SK-N-SH (cell line): ENCODE measurements around the gene HHAT. TPM values are rescaled to one million over a fixed set of nuclear protein-coding genes. Genes with fewer than 3 reads are reported as not detected.

ENCODE experiments used
- CTCF ChIA-PET: fragments of 300-600, 350-600 bp; formaldehyde crosslinking; extraction: SDS; loops from one replicate; lab custom pipeline; 2021; lab: Yijun Ruan, JAX
- POLR2A ChIA-PET: fragments of 350-600 bp; sonication (Branson Sonifier 250); formaldehyde crosslinking; extraction: SDS; loops from one replicate; lab custom pipeline; 2020; ENCODE audit warnings: antibody characterized with exemption, inconsistent platforms; lab: Yijun Ruan, JAX
- DNase-seq: peaks from one replicate; pipeline ENCODE4 v3.0.0; 2012
- H2AFZ ChIP-seq: fragments of 200-600 bp; sonication (generic); 2 replicates; pipeline ENCODE4 v1.8.1; 2016; ENCODE audit warnings: antibody characterized with exemption, mild to moderate bottlenecking, low read depth
- H3F3A ChIP-seq: fragments of 200-600 bp; sonication (generic); replicated peaks from 2 replicates; pipeline ENCODE3; 2016; ENCODE audit warnings: antibody characterized with exemption, mild to moderate bottlenecking; ENCODE audit not compliant: insufficient read depth
- H3K27ac ChIP-seq, 2 experiments: fragments of 200-500 bp in 1 of 2; fragments of 200-600 bp in 1 of 2; sonication (Bioruptor generic) in 1 of 2; sonication (generic), shearing (Covaris generic) in 1 of 2; 2 replicates each; pipeline versions ENCODE4 v1.5.1 to v1.6.1; 2014 to 2016; ENCODE audit warnings: low read depth in 2 of 2, inconsistent platforms in 1 of 2, low read length in 1 of 2, mild to moderate bottlenecking in 1 of 2, mixed read lengths in 1 of 2
- H3K27me3 ChIP-seq: fragments of 200-600 bp; sonication (generic), shearing (Covaris generic); 2 replicates; pipeline ENCODE4 v1.6.1; 2016; ENCODE audit warnings: mixed run types; ENCODE audit not compliant: insufficient read depth
- H3K36me3 ChIP-seq, 2 experiments: fragments of 200-500 bp in 1 of 2; fragments of 200-600 bp in 1 of 2; sonication (Bioruptor generic) in 1 of 2; sonication (generic) in 1 of 2; replicated peaks in 1 of 2; 2 replicates each; pipeline versions ENCODE3 to v1.5.1; 2014 to 2016; ENCODE audit warnings: low read length in 1 of 2, mild to moderate bottlenecking in 1 of 2; ENCODE audit not compliant: insufficient read depth in 2 of 2, control insufficient read depth in 1 of 2
- H3K4me1 ChIP-seq, 2 experiments: fragments of 200-500 bp in 1 of 2; fragments of 200-600 bp in 1 of 2; sonication (Bioruptor generic) in 1 of 2; sonication (generic), shearing (Covaris generic) in 1 of 2; 2 replicates each; pipeline versions ENCODE4 v1.5.1 to v1.6.1; 2014 to 2016; ENCODE audit warnings: low read depth in 1 of 2, low read length in 1 of 2, mixed run types in 1 of 2; ENCODE audit not compliant: insufficient read depth in 2 of 2, control insufficient read depth in 1 of 2
- H3K4me2 ChIP-seq: fragments of 200-600 bp; sonication (generic), shearing (Covaris generic); 2 replicates; pipeline ENCODE4 v1.6.1; 2017; ENCODE audit warnings: mixed run types
- H3K4me3 ChIP-seq, 2 experiments: fragments of 200-500 bp in 1 of 2; fragments of 200-600 bp in 1 of 2; sonication (Bioruptor generic) in 1 of 2; sonication (generic), shearing (Covaris generic) in 1 of 2; 2 replicates each; pipeline versions ENCODE4 v1.5.1 to v1.8.1; 2014 to 2016; ENCODE audit warnings: low read depth in 2 of 2, inconsistent platforms in 1 of 2, low read length in 1 of 2, mild to moderate bottlenecking in 1 of 2, mixed read lengths in 1 of 2, moderate library complexity in 1 of 2
- H3K79me2 ChIP-seq: fragments of 200-600 bp; sonication (generic); 2 replicates; pipeline ENCODE4 v1.8.1; 2017; ENCODE audit warnings: mild to moderate bottlenecking; ENCODE audit not compliant: insufficient read depth
- H3K9ac ChIP-seq: fragments of 200-600 bp; sonication (generic); 2 replicates; pipeline ENCODE4 v1.6.1; 2017; ENCODE audit warnings: mixed run types
- H3K9me2 ChIP-seq: fragments of 200-600 bp; sonication (generic); 2 replicates; pipeline ENCODE4 v1.6.1; 2017; ENCODE audit warnings: mixed run types
- H3K9me3 ChIP-seq: fragments of 200-600 bp; sonication (generic); 2 replicates; pipeline ENCODE4 v1.6.1; 2017; ENCODE audit warnings: mixed run types, mild to moderate bottlenecking, moderate library complexity
- H4K20me1 ChIP-seq: fragments of 200-600 bp; sonication (generic); 2 replicates; pipeline ENCODE4 v1.6.1; 2017; ENCODE audit warnings: mild to moderate bottlenecking, mixed run types; ENCODE audit not compliant: insufficient read depth
- CHD2 ChIP-seq: fragments of 150-350 bp; IDR thresholded peaks from 2 replicates; pipeline ENCODE4 v1.6.1; 2018; ENCODE audit warnings: low read length; ENCODE audit not compliant: partially characterized antibody
- CTCF ChIP-seq: fragments of 200-600 bp; sonication (generic); IDR thresholded peaks from 2 replicates; pipeline ENCODE4 v1.6.1; 2017; ENCODE audit warnings: antibody characterized with exemption, mild to moderate bottlenecking, moderate library complexity
- ELF1 ChIP-seq: IDR thresholded peaks from 2 replicates; pipeline ENCODE4 v1.4.0; 2012
- EZH2phosphoT487 ChIP-seq: fragments of 200-600 bp; sonication (generic); IDR thresholded peaks from 2 replicates; pipeline ENCODE4 v1.6.1; 2017; ENCODE audit warnings: low read depth, mixed run types, mild to moderate bottlenecking, antibody characterized with exemption, moderate library complexity, borderline replicate concordance
- FOSL2 ChIP-seq: IDR thresholded peaks from 2 replicates; pipeline ENCODE4 v1.4.0; 2012; ENCODE audit warnings: low read depth, mild to moderate bottlenecking, moderate library complexity, borderline replicate concordance
- FOXM1 ChIP-seq: IDR thresholded peaks from 2 replicates; pipeline ENCODE4 v1.4.0; 2012; ENCODE audit warnings: low read depth, mild to moderate bottlenecking
- GABPA ChIP-seq: IDR thresholded peaks from 2 replicates; pipeline ENCODE4 v1.4.0; 2012; ENCODE audit warnings: low read depth, mild to moderate bottlenecking
- GATA2 ChIP-seq: sonication (generic); formaldehyde crosslinking; IDR thresholded peaks from 2 replicates; pipeline ENCODE4 v1.5.0; 2020; ENCODE audit warnings: mild to moderate bottlenecking, missing genetic modification reagents
- MAX ChIP-seq: IDR thresholded peaks from 2 replicates; pipeline ENCODE4 v1.4.0; 2012; ENCODE audit warnings: low read depth
- NFIC ChIP-seq: IDR thresholded peaks from 2 replicates; pipeline ENCODE4 v1.4.0; 2012; ENCODE audit warnings: borderline replicate concordance
- NRF1 ChIP-seq: IDR thresholded peaks from 2 replicates; pipeline ENCODE4 v1.6.1; 2012; ENCODE audit warnings: low read depth, mild to moderate bottlenecking, low read length
- RAD21 ChIP-seq: IDR thresholded peaks from 2 replicates; pipeline ENCODE4 v1.6.1; 2012; ENCODE audit warnings: mild to moderate bottlenecking, low read length
- RXRA ChIP-seq: IDR thresholded peaks from 2 replicates; pipeline ENCODE4 v1.4.0; 2012; ENCODE audit warnings: low read depth, mild to moderate bottlenecking, borderline replicate concordance
- SMC3 ChIP-seq: IDR thresholded peaks from 2 replicates; pipeline ENCODE4 v1.6.1; 2012; ENCODE audit warnings: low read depth, low read length, improper control_type of control experiment
- TAF1 ChIP-seq: IDR thresholded peaks from 2 replicates; pipeline ENCODE4 v1.6.1; 2012; ENCODE audit warnings: low read depth, mild to moderate bottlenecking, low read length, moderate library complexity, borderline replicate concordance
- TCF12 ChIP-seq: IDR thresholded peaks from 2 replicates; pipeline ENCODE4 v1.4.0; 2012
- USF2 ChIP-seq: fragments of 150-350 bp; IDR thresholded peaks from 2 replicates; pipeline ENCODE4 v1.6.1; 2017; ENCODE audit warnings: antibody characterized with exemption, low read length, low read depth, borderline replicate concordance
- YY1 ChIP-seq: IDR thresholded peaks from 2 replicates; pipeline ENCODE4 v1.4.0; 2012; ENCODE audit warnings: low read depth, mild to moderate bottlenecking
- WGBS: methylation state at CpG from one replicate; pipeline ENCODE4 v1.1.6; 2017; ENCODE audit warnings: low lambda C conversion rate; 5-methylcytosine and 5-hydroxymethylcytosine counted together
- polyA plus RNA-seq, 3 experiments: library from polyadenylated mRNA; depleted of rRNA; stranded (reverse); fragments of >200 nt; gene quantifications; 2 replicates each; pipeline ENCODE4 v1.2.3, GENCODE V29; 2012

HHAT gene
- polyA plus RNA-seq, 1 of the 3 experiments (the other 2 are of a cell fraction): 8.1 TPM

GRCh38 chr1:210300923-210301614 lies 27.6 kb upstream of the HHAT start:
- H3K9ac ChIP-seq: no peak overlapping the region
- TF ChIP-seq SMC3 (no peak), RXRA (no peak), NRF1 (no peak), EZH2phosphoT487 (no peak), CHD2 (no peak), MAX (no peak), YY1 (no peak), FOXM1 (no peak), GATA2 (CRISPR knock-in tag) (no peak), FOSL2 (no peak), GABPA (no peak), ELF1 (no peak), NFIC (no peak), RAD21 (no peak), TCF12 (no peak), TAF1 (no peak)
- TF ChIP-seq, all 33 proteins: peak for 0
- ChIA-PET CTCF (interaction anchor here (1.0 to 4.8 kb wide), 5 partner anchors 8 to 157 kb away, joined by 3 to 26 read pairs (median 12); partner anchors contain the start of gene SERTAD4), POLR2A (interaction anchor here (2.2 kb wide), 1 partner anchor 9 kb away, joined by 10 read pairs; no protein-coding TSS in a partner anchor)
- Histone ChIP-seq H3K9me3 (no peaks in the 10 kb centered on the region), H3K27me3 (no peaks in the 10 kb centered on the region), H3K4me3 (no peak overlapping the region), H4K20me1 (no peaks in the 10 kb centered on the region), H3K4me1 (peaks cover 0 to 2% of the 10 kb centered on the region in 2 experiments; a peak in 1 of 4 replicates), H2AFZ (no peak overlapping the region), H3K4me2 (no peak overlapping the region), H3K9me2 (no peaks in the 10 kb centered on the region), H3F3A (no peaks in the 10 kb centered on the region), H3K79me2 (no peaks in the 10 kb centered on the region), H3K27ac (no peak overlapping the region), H3K36me3 (no peaks in the 10 kb centered on the region)
- 76% methylated on average over 5 of the region's 5 CpGs for WGBS
- DNase-seq: no peak

GRCh38 chr1:210301615-210302000 lies 27.1 kb upstream of the HHAT start:
- CTCF ChIA-PET: interaction anchor here (1.0 to 4.8 kb wide), 4 partner anchors 9 to 157 kb away, joined by 3 to 26 read pairs (median 16); no protein-coding TSS in a partner anchor
- H3K27me3 ChIP-seq: no peaks in the 10 kb centered on the region
- no peaks in the 10 kb centered on the region for H3K36me3 ChIP-seq
- TF ChIP-seq USF2 (no peak), NRF1 (no peak), CTCF (no peak)
- TF ChIP-seq, all 33 proteins: peak for 0
- no peak for DNase-seq
- peaks cover 0 to 2% of the 10 kb centered on the region in 2 experiments; a peak in 1 of 4 replicates for H3K4me1 ChIP-seq
- H3K4me3 ChIP-seq: no peak overlapping the region
- H3K9me2 ChIP-seq: no peaks in the 10 kb centered on the region
- H3K27ac ChIP-seq: no peak overlapping the region
- no peak overlapping the region for H2AFZ ChIP-seq
- H3K4me2 ChIP-seq: no peak overlapping the region
- no peak overlapping the region for H3K9ac ChIP-seq
- H3K79me2 ChIP-seq: no peaks in the 10 kb centered on the region
- H3F3A ChIP-seq: no peaks in the 10 kb centered on the region
- WGBS: 86% methylated on average over 7 of the region's 7 CpGs
- POLR2A ChIA-PET: interaction anchor here (2.2 kb wide), 1 partner anchor 10 kb away, joined by 10 read pairs; no protein-coding TSS in a partner anchor
- no peaks in the 10 kb centered on the region for H3K9me3 ChIP-seq
- H4K20me1 ChIP-seq: no peaks in the 10 kb centered on the region
